ENCODE data around the gene LTA4H.

The LTA4H gene

GRCh38 chr12:95960241-95960640 lies 75.1 kb downstream of the LTA4H start:
- no peak for DNase-seq (ENCODE audit: low read depth in 1 of 2, low spot score in 1 of 2)

GRCh38 chr12:95959107-95959506 lies 76.3 kb downstream of the LTA4H start:
- DNase-seq (ENCODE audit: low read depth in 1 of 2, low spot score in 1 of 2) = no peak

GRCh38 chr12:95956557-95957145 lies 78.7 kb downstream of the LTA4H start:
- DNase-seq (ENCODE audit: low read depth in 1 of 2, low spot score in 1 of 2) = no peak

- no peak for DNase-seq (ENCODE audit: low read depth in 1 of 2, low spot score in 1 of 2)
Measured at GRCh38 chr12:95955549-95956159, 79.7 kb downstream of the LTA4H start.

GRCh38 chr12:95953000-95953399 lies 82.4 kb downstream of the LTA4H start:
- no peak for DNase-seq (ENCODE audit: low read depth in 1 of 2, low spot score in 1 of 2)

GRCh38 chr12:95951515-95951914 lies 83.9 kb downstream of the LTA4H start:
- DNase-seq (ENCODE audit: low read depth in 1 of 2, low spot score in 1 of 2) = no peak
